Testis (tissue), 3 donors: ENCODE results near the gene MRM3. TPM values are rescaled to one million over a fixed set of nuclear protein-coding genes. Genes with fewer than 3 reads are reported as not detected.

Experiments used
- DNase-seq: peaks from one replicate; pipeline ENCODE4 v3.0.0-alpha.2; 2019
- H3K27ac ChIP-seq, 2 donors: fragments of 200-600 bp; sonication (generic); one replicate each; pipeline ENCODE4 v1.5.1; 2019
- H3K27me3 ChIP-seq: fragments of 200-600 bp; sonication (generic); one replicate; pipeline ENCODE4 v1.5.1; 2019
- H3K36me3 ChIP-seq: fragments of 200-600 bp; sonication (generic); one replicate; pipeline ENCODE4 v1.5.1; 2017; ENCODE audit warnings: low read depth; ENCODE audit errors: missing control alignments
- H3K4me1 ChIP-seq: fragments of 200-600 bp; sonication (generic); one replicate; pipeline ENCODE4 v1.5.1; 2019
- H3K4me3 ChIP-seq, 2 donors: fragments of 200-600 bp; sonication (generic); one replicate each; pipeline ENCODE4 v1.5.1; 2017 to 2019
- H3K9me3 ChIP-seq: fragments of 200-600 bp; sonication (generic); one replicate; pipeline ENCODE4 v1.5.1; 2017
- CTCF ChIP-seq, 3 experiments: fragments of 450-650 bp in 2 of 3; fragments of 200-600 bp in 1 of 3; sonication (generic) in 1 of 3; IDR thresholded peaks; one replicate each; pipeline ENCODE4 v1.5.1; 2016 to 2019; ENCODE audit warnings: antibody characterized with exemption in 3 of 3, mild to moderate bottlenecking in 2 of 3, moderate library complexity in 1 of 3
- POLR2A ChIP-seq: fragments of 450-650 bp; IDR thresholded peaks from one replicate; pipeline ENCODE4 v1.6.1; 2017; ENCODE audit warnings: antibody characterized with exemption, mild to moderate bottlenecking, moderate library complexity
- WGBS, 2 donors: methylation state at CpG; one replicate each; pipeline ENCODE4 v1.1.5; 2018; 5-methylcytosine and 5-hydroxymethylcytosine counted together
- intact Hi-C: fragments of 100-400 bp; cut with DNase I; formaldehyde crosslinking; loops from one replicate; pipeline ENCODE4 v1.15.1; 2023; ENCODE audit warnings: low total_unique reads
- polyA plus RNA-seq: library from polyadenylated mRNA; stranded (reverse); fragments of 350-450 nt; fragmentation: Illumina TruSeq; extraction: RNeasy Lipid Tissue Mini Kit (QIAGEN cat#74804); gene quantifications from one replicate; pipeline ENCODE4 v1.2.3, GENCODE V29; 2014; ENCODE audit warnings: low read depth, low replicate concordance; ENCODE audit not compliant: insufficient read depth
- total RNA-seq, 2 donors: library from RNA; depleted of rRNA; stranded (reverse); fragments of >200 nt; gene quantifications; one replicate each; pipeline ENCODE4 v1.2.3, GENCODE V29; 2016

MRM3 gene
- total and polyA plus RNA-seq, 3 donors from 2014 or later, result 26.0 to 33.1 (median 32.6) TPM

GRCh38 chr17:836151-836550, 54.0 kb downstream of the MRM3 start:
- H3K27ac ChIP-seq, result no peak overlapping the region
- H3K27me3 ChIP-seq, result no peaks in the 10 kb centered on the region
- 77 to 94% methylated on average over 4 to 9 of the region's 9 CpGs for WGBS, 2 donors
- TF ChIP-seq POLR2A (no peak), CTCF (IDR thresholded peaks at IDR 0.05) (no peak)
- H3K9me3 ChIP-seq, result no peaks in the 10 kb centered on the region
- no peak for DNase-seq
- intact Hi-C loops, result no loop called here
- H3K4me3 ChIP-seq, result no peak overlapping the region
- H3K36me3 ChIP-seq, result no peaks in the 10 kb centered on the region
- H3K4me1 ChIP-seq, result no peaks in the 10 kb centered on the region

GRCh38 chr17:838486-838885, 56.3 kb downstream of the MRM3 start:
- H3K27ac ChIP-seq, result no peak overlapping the region
- 90 to 96% methylated on average over 11 of the region's 11 CpGs for WGBS, 2 donors
- H3K36me3 ChIP-seq, result no peaks in the 10 kb centered on the region
- H3K4me1 ChIP-seq, result no peaks in the 10 kb centered on the region
- no peaks in the 10 kb centered on the region for H3K9me3 ChIP-seq
- intact Hi-C loops, result no loop called here
- TF ChIP-seq POLR2A, result no peak
- TF ChIP-seq CTCF (IDR thresholded peaks at IDR 0.05), result no peak
- H3K27me3 ChIP-seq, result no peaks in the 10 kb centered on the region
- H3K4me3 ChIP-seq, result no peak overlapping the region
- DNase-seq, result no peak

GRCh38 chr17:841313-841712, 59.2 kb downstream of the MRM3 start:
- H3K36me3 ChIP-seq, result no peaks in the 10 kb centered on the region
- intact Hi-C loops, result no loop called here
- H3K4me3 ChIP-seq, result no peak overlapping the region
- H3K9me3 ChIP-seq, result no peaks in the 10 kb centered on the region
- no peak for TF ChIP-seq POLR2A
- no peak for TF ChIP-seq CTCF (IDR thresholded peaks at IDR 0.05)
- 71 to 72% methylated on average over 30 to 33 of the region's 33 CpGs for WGBS, 2 donors
- H3K27ac ChIP-seq, result no peak overlapping the region
- H3K27me3 ChIP-seq, result no peaks in the 10 kb centered on the region
- no peaks in the 10 kb centered on the region for H3K4me1 ChIP-seq
- no peak for DNase-seq

Other genes with a start within 250 kb of the MRM3 start
- gene VPS53, start 67.5 kb upstream of the MRM3 start, total RNA-seq, result 10 to 100 TPM; 64.3 to 78.0 TPM
- gene VPS53, start 67.5 kb upstream of the MRM3 start, polyA plus RNA-seq, result 60.4 TPM
- gene TLCD3A, start 49.8 kb upstream of the MRM3 start, total RNA-seq, result 10 to 100 TPM in 1 of 2 donors, 1 to 10 TPM in 1; 5.8 to 14.8 TPM
- gene TLCD3A, start 49.8 kb upstream of the MRM3 start, polyA plus RNA-seq, result 20.9 TPM
- 10 to 100 TPM; 64.2 to 77.4 TPM for gene GEMIN4, start 30.1 kb upstream of the MRM3 start, total RNA-seq
- 149 TPM for gene GEMIN4, start 30.1 kb upstream of the MRM3 start, polyA plus RNA-seq
- 10 to 100 TPM; 55.9 to 82.8 TPM for gene GLOD4, start 73 bp upstream of the MRM3 start, total RNA-seq
- 45.0 TPM for gene GLOD4, start 73 bp upstream of the MRM3 start, polyA plus RNA-seq
- 10 to 100 TPM; 22.9 to 26.0 TPM for gene NXN, start 197.4 kb downstream of the MRM3 start, total RNA-seq
- 23.0 TPM for gene NXN, start 197.4 kb downstream of the MRM3 start, polyA plus RNA-seq
- 10 to 100 TPM; 18.3 to 19.1 TPM for gene TIMM22, start 214.8 kb downstream of the MRM3 start, total RNA-seq
- 18.2 TPM for gene TIMM22, start 214.8 kb downstream of the MRM3 start, polyA plus RNA-seq